GM21825 (cell line): ENCODE measurements around the gene LAMA3.

Source experiments
- ATAC-seq: cut with Tn5 transposase; IDR thresholded peaks from one replicate; pipeline ENCODE4 v1.9.1; 2021; ENCODE audit warnings: mild to moderate bottlenecking, moderate library complexity; ENCODE audit not compliant: unreplicated experiment

LAMA3 gene

DNA sequence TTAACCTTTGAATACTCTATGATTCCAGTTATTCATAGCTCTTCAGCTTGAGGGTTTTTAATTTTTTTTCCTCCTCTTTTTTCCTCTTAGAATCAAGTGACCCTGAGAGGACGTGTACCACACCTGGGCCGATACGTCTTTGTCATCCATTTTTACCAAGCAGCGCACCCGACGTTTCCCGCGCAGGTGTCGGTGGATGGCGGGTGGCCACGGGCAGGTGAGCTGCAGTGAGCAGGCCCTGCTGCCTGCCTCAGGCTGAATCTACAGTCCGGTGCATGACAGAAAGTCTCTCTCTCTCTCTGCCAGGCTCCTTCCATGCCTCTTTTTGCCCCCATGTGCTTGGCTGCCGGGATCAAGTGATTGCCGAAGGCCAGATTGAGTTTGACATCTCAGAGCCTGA, 153.1 kb downstream of the LAMA3 start:
- no peak for ATAC-seq

- no peak for ATAC-seq
Measured at GRCh38 chr18:23844991-23845680, 155.9 kb downstream of the LAMA3 start.

DNA sequence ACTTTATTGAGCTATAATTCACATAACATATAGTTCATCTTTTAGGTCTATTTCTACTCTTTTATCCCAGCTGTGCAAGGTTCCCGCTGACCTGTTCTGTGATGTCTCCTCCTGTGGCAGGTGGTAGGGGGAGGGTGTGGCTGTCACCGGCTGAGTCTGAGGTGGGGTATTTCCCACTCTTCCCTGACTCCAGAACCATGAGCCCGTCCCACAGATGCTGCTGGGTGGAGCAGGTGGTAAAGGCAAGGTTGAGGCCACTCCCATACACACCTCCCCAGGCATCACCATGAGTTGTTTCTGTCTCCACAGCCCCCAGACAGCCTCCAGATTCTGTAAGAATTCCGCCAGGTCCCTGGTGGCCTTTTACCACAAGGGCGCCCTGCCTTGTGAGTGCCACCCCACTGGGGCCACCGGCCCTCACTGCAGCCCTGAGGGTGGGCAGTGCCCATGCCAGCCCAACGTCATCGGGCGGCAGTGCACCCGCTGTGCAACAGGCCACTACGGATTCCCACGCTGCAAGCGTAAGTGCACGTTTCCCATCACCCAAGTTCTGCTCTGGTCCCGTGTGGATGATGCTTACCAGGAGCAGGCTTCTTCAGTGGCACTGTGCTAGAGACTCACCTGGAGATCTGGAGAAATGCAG, 156.9 kb downstream of the LAMA3 start:
- no peak for ATAC-seq

DNA sequence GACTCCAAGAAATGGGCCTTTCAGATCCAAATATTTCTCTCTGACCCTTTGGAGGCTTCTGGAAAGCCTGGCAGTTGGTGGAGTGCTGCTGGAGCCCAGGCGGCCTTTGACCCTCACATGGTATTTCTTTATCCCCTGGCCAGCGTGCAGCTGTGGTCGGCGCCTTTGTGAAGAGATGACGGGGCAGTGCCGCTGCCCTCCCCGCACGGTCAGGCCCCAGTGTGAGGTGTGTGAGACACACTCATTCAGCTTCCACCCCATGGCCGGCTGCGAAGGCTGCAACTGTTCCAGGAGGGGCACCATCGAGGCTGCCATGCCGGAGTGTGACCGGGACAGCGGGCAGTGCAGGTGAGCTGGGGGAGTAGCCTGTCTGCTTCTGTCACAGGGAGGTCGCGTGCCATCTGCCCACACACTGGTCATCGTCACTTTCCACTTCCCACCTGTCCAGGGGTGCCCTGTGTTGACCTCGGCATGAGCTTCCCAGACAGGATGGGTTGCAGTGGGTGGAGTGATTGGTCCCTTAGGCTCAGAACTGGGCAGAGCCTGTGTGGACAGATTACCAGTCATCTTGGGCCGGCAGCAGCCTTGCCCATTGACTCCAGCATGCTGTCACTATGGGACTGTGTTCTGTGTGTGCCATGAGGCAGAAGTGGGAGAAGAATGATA, 158.2 kb downstream of the LAMA3 start:
- ATAC-seq, result no peak

DNA sequence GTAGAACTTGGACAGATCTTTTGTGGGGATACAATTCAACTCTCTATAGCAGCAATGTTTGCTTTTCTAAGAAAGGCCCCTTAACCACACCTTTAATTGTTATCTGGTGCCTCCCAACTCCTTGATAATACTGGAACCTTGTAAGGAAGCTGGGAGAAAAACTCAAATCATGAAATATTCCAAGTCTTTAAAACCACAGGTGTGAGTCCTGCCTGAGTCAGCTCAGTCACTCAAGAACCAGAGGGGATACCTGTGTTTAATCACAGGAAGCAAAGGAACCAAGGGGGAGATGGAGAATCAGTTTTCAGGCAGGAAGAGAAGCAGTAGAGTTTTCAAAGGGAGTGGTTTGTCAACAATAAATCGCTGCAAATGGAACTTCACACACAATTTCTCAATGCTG, 159.9 kb downstream of the LAMA3 start:
- ATAC-seq, result no peak

DNA sequence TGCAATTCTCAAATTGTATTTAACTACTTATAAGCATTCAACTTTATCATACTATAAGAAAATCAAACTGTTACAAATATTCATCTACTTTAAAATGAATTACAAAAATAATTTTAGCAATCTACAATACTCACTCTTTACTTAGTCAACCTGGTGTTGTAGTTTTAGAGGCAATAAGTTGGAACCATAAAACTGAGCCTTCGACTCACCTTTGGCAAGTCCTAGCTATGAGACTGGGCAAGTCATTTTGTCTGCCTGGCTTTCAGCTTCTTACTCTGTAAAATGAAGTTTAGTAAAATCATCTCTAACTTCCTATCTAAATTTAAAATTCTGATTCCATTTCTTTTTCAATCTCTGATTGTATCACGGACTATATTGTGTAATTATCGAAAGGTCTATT, 161.0 kb downstream of the LAMA3 start:
- no peak for ATAC-seq

- no peak for ATAC-seq
Measured at GRCh38 chr18:23851470-23852002, 162.3 kb downstream of the LAMA3 start.

DNA sequence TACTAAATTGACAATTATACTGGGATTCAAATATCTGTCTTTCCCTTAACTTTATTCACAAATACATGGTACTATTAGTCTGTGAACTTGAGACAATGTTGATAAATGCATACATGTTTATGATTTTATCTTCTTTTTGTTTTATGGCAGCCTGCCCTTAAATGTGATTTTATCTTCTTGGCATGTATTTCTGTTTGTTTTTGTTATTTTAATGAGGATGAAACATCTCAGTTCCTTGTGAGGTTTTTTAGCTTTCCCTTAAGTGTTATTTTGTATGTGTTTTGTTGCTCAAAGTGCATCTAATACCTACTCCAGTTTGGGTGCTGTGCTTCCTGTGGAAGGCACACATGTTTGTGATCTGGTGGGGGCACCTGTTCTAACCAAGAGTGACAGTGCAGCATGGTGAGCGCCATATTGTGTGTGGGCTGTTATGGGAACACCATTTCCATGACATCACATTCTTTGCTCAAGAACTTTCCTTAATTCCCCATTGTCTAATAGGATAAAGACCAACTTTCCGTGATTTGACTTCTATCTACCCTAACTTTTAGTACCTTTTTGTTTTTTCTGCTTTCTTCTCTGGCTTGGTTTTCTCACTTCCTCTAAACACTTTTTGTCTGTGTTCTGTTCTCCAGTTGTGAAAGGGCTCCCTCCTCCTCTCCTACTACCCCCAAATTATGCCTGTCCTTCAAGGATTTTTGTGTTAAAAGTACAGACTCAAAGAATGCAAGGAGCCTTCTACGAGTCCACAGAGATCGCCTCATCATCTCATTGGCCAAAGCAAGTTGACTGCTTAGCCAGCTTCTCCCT, 163.2 kb downstream of the LAMA3 start:
- no peak for ATAC-seq

DNA sequence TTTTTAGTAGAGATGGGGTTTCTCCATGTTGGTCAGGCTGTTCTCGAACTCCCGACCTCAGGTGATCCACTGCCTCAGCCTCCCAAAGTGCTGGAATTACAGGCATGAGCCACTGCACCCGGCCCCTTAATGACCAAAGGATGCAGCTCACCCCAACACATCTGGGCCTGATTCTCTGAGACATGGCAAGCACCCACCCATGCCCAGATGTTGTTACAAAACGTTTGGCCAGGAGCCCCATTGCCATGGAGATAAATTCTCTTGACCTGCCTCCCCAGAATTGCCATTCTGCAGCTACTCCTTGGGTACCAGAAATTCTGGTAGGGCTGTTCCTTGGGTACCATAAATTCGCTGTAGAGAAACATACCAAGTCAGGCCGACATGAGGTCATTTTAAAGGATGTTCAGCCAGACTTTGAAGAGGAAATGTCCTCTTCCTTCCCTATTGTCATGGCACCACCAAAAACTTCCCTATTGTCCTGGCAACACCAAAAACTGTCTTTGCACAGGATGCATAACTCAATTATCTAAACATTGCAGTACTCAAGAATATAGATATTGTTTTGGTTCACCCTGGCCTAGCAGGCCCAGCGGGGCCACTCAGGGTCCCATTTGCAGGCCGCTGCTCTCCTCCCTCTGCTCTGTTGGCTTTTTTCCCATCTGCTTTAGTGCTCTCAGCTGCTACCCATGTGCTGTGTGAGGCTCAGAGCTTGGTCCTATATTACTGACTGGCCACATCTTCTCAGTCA, 164.4 kb downstream of the LAMA3 start:
- no peak for ATAC-seq

- no peak for ATAC-seq
Measured at GRCh38 chr18:23855721-23856120, 166.5 kb downstream of the LAMA3 start.

- no peak for ATAC-seq
Measured at GRCh38 chr18:23856466-23857163, 167.4 kb downstream of the LAMA3 start.

DNA sequence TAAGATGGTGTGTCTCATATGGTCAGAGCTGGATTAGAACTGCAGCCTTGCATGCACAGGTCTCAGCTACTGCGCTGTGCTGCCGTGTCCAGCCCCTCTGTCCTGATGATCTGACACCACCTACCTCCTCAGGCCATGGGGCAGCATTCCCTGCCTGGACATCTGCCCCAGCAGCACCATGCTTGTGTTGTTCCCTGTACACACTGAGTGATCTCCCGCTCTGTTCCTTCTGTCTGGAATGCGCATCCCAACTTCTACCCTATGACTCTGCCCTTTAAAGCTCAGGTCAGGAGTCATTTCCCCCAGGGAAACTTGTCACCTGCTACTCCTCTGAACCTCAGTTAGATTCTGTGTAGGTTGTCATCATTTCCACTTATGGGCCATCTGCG, 167.9 kb downstream of the LAMA3 start:
- ATAC-seq, result no peak

DNA sequence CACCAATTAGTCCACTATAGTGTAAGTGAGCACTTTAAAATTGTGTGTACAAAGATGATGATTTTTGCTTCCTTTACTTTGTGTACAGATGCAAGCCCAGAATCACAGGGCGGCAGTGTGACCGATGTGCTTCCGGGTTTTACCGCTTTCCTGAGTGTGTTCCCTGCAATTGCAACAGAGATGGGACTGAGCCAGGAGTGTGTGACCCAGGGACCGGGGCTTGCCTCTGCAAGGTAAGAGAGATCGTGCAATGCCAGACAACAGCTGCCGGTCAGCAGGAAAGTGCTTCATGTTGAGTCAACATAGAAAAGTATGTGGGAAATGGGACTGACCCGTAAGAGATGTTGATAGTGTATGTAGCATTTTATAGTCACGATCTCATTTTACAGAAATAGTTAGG, 168.5 kb downstream of the LAMA3 start:
- no peak for ATAC-seq

DNA sequence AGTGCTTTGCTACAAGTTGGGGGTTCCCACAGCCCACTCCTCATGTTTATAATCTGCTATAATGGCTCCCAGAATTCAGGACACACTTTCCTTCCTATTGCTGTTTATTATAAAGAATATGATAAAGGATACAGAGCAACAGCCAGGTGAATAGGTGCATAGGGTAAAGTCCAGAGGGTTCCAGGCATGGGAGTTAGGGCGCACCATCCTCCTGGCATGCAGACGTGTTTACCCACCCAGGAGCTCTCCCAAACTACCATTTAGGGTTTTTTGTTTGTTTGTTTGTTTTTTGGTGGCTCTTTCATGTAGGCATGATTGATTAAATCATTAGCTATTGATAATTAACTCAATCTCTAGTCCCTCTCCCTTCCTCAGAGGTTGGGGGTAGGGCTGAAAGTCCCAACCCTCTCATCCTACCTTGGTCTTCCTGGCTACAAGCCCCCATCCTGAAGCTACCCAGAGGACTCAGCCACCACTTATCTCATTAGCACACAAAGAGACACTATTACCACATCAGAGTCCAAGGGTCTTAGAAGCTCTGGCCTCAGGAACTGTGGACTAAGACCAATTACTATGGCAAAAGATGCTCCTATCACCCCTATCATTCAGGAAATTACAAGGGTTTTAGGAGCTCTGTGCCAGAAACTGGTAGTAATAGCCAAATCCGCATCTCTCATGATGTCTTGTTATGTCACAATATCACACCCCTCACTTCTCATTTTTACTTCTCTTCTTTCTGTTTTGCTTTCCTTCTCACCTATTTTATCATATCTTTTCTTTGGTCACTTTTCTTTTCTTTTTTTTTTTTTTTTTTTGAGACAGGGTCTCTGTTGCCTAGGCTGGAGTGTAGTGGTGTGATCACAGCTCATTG, 170.4 kb downstream of the LAMA3 start:
- no peak for ATAC-seq

DNA sequence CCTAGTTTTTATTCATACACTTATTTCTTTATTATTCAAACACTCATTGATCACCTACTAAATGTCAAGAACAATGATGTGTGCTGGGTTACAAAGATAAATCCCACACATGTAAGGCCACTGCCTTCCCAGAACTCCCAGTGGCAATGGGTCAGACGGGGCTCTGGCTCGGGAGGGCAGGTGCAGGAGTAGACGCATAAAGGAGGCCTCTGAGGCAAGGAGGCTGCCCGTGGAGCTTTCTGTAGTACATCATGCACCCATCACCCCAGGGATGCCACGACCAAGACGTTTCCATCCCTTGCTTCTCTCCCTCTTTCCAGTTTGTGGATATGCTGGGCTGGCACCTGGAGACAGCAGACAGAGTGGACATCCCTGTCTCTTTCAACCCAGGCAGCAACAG, 172.1 kb downstream of the LAMA3 start:
- no peak for ATAC-seq

DNA sequence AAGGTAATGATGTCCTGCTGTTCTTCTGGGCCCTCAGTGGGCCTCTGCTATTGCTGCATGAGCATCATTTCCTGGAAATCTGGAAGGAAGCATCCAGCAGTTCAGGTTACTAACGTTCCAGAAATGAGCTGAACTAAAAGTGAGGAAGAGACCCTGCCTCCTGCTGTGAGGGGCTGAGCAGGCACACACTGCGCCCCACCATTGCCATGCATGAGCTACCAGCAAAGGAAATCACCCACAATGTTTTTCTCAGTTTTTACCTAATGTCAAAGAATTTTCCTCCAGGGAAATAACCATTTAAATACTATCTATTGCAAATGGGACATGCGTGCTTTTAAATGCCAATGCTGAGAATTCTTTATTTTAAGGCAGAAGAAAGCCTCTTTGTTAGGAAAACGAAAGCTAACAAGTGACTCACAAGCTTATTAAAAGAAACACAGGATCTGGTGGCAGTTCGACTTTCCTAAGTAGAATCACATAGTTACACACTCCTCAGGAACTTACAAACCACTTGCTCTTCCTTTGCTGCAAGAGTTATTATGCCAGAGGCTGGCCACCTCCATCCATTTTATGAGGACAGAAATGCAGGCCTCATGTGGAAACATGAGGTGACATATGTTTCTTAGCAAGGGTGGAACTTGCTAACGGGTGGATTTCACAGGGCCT, 172.7 kb downstream of the LAMA3 start:
- no peak for ATAC-seq

DNA sequence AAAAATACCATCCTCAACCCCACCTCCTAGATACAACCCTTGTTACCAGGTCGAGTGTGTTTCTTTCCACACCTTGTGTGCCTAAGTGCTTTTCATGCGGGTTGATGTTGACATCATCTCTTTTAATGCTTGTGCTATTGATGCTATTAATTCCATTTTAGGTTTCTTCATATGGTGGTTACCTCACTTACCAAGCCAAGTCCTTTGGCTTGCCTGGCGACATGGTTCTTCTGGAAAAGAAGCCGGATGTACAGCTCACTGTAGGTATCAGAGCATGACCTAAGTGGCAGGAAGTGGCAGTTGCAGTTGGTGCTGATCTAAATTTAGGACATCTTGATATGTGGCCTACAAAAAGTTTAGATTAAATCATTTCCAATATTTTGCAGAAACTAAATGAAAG, 175.4 kb downstream of the LAMA3 start:
- ATAC-seq, result no peak

DNA sequence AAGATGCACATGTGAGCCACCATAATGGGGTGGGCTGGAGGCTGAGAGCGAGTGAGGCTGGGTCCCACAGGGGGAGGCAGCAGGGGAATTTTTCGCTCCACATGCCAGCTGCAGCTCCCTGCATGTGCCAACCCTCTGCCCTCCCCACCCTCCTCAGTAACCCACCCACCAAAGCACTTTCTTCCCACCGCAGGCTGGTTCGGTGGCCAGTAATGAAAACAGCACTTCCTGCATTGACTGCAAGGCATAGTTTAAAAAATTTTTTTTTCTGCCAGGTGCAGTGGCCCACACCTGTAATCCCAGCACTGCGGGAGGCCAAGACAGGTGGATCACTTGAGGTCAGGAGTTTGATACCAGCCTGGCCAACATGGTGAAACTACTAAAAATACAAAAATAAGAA, 177.8 kb downstream of the LAMA3 start:
- ATAC-seq, result no peak
